Measurements from ENCODE around the gene JAZF1. TPM values are rescaled to one million over a fixed set of nuclear protein-coding genes. Genes with fewer than 3 reads are reported as not detected.

The JAZF1 gene
- total RNA-seq, 4 donors from 2014 or later: 29.3 to 33.8 (median 30.1) TPM

DNA sequence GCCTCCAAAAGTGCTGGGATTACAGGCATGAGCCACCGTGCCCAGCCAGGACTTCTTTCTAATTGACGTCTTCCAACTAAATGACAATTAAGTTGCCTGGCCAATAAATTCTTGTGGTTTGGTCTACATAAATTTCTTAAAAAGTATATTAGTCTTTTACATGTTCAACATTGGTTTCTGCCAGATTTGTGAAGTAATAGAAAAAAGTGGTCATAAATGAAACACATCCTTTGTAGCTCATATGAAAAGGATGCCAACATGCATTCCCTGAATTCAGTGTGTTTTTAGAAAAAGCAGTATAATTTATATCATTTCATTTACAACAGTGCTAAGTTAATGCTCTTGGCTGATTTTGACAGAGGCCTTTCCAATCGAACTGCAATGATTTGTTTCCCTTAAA, 225.6 kb downstream of the JAZF1 start:
- no peaks in the 10 kb centered on the region for H3K27me3 ChIP-seq
- TF ChIP-seq, protein P1, sequence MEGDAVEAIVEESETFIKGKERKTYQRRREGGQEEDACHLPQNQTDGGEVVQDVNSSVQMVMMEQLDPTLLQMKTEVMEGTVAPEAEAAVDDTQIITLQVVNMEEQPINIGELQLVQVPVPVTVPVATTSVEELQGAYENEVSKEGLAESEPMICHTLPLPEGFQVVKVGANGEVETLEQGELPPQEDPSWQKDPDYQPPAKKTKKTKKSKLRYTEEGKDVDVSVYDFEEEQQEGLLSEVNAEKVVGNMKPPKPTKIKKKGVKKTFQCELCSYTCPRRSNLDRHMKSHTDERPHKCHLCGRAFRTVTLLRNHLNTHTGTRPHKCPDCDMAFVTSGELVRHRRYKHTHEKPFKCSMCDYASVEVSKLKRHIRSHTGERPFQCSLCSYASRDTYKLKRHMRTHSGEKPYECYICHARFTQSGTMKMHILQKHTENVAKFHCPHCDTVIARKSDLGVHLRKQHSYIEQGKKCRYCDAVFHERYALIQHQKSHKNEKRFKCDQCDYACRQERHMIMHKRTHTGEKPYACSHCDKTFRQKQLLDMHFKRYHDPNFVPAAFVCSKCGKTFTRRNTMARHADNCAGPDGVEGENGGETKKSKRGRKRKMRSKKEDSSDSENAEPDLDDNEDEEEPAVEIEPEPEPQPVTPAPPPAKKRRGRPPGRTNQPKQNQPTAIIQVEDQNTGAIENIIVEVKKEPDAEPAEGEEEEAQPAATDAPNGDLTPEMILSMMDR (IDR thresholded peaks at IDR 0.05): no peak
- H3K27ac ChIP-seq (replicated peaks in 1 of 4): no peak overlapping the region
- intact Hi-C loops (cut with DNase I): no loop called here
- WGBS: 95% methylated on average over 3 of the region's 3 CpGs
- peaks cover 0 to 5% (median 2%) of the 10 kb centered on the region in 4 donors for H3K4me1 ChIP-seq
- H3K36me3 ChIP-seq: no peaks in the 10 kb centered on the region
- H3K4me3 ChIP-seq: no peak overlapping the region
- DNase-seq (ENCODE audit: extremely low spot score): no peak
- no peaks in the 10 kb centered on the region for H3K9me3 ChIP-seq

DNA sequence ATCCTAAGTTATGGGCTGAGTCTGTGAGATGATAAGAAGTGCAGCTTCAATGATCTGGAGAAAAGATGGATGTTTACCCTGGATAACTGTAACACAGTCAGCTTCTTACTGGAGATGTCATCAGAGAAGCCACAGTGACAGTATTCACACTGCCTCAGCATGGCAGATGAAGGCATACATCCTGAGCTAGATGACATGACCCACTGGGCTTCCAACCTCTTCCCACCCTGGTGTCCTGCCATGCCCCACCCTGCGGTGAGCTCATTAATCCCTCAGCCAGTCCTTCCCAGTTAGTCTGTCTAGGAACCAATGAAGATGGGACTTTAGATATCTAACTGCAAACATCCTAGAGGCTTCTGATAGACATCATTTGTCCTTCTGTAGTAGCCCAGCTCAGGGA, 226.8 kb downstream of the JAZF1 start:
- Histone ChIP-seq H3K27me3 (no peaks in the 10 kb centered on the region), H3K9me3 (no peaks in the 10 kb centered on the region), H3K27ac (replicated peaks in 1 of 4) (no peak overlapping the region), H3K36me3 (no peaks in the 10 kb centered on the region), H3K4me1 (peaks cover 0 to 12% (median 5%) of the 10 kb centered on the region in 4 donors), H3K4me3 (no peak overlapping the region)
- intact Hi-C loops (cut with DNase I): no loop called here
- WGBS: 100% methylated on average over 1 of the region's 1 CpG
- TF ChIP-seq EP300 (IDR thresholded peaks at IDR 0.05) (no peak), POLR2A (IDR thresholded peaks at IDR 0.05; ENCODE audit: low read depth) (no peak), POLR2AphosphoS5 (IDR thresholded peaks at IDR 0.05) (no peak)
- TF ChIP-seq, protein P1 (IDR thresholded peaks at IDR 0.05): no peak
- DNase-seq (ENCODE audit: extremely low spot score): peak; percentile 70

DNA sequence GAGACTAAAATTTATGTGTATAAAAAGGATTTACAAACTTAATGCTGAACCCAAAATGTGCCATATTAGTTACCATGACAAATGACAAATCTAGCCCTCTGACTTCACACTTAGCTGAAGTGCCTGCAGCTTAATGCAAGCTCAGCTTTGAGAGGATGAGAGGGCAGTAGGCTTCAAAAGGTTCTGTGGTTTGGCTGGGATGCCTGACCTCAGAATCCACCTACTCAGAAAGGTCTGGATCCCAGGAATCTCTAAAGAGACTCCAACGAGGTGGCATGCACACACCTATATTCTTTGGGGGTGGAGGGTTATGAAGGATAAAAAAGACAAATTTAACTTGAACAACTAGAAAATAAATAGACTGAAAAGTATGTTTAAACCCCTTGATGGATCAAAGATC, 227.2 kb downstream of the JAZF1 start:
- H3K36me3 ChIP-seq: no peaks in the 10 kb centered on the region
- intact Hi-C loops (cut with DNase I): no loop called here
- no peaks in the 10 kb centered on the region for H3K9me3 ChIP-seq
- no peak overlapping the region for H3K4me3 ChIP-seq
- WGBS: 84% methylated on average over 1 of the region's 1 CpG
- H3K4me1 ChIP-seq: peaks cover 0 to 16% (median 9%) of the 10 kb centered on the region in 4 donors
- H3K27me3 ChIP-seq: no peaks in the 10 kb centered on the region
- peak; percentile 60 for DNase-seq (ENCODE audit: extremely low spot score)
- no peak overlapping the region for H3K27ac ChIP-seq (replicated peaks in 1 of 4)
- no peak for TF ChIP-seq EP300 (IDR thresholded peaks at IDR 0.05)
- TF ChIP-seq POLR2A (IDR thresholded peaks at IDR 0.05; ENCODE audit: low read depth): no peak
- TF ChIP-seq POLR2AphosphoS5 (IDR thresholded peaks at IDR 0.05): no peak
- TF ChIP-seq, protein P1 (IDR thresholded peaks at IDR 0.05): no peak

DNA sequence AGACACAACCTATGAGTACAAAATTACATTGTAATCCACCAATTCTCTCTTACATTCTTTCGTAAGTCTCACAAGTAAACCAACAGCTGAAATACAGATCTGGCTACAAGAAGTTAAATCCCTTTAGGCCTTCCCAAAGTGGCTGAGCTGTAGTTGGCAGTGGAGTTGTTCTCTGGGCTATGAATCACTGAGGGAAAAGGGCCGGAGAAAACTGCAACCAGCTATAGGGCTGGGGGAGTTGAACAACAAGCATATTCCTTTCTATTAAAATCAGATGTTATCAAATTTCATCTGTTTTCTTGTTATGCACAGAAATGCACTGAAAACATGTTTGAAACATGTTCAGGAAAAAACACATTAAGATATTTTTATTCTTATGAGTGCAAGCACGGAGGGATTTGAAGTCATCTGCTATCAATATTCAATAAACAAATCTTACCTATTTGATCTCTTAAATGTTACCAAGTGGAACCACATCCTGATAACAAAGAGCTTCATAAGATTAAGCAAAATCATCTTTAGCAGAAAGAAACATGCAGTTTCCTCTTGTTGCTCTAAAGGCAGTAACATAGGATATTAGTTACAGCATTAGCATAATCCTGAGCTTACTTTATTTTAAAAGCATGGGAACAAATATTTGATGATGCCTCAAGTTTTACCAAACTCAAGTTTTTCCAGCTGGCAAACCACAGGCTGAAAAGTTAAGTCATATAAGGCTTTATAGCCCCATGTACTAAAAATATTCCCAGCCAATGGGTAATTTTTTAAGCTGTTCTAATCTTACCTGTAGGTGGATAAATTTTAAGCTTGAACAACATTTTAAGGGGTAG, 227.9 kb downstream of the JAZF1 start:
- intact Hi-C loops (cut with DNase I): no loop called here
- DNase-seq (ENCODE audit: extremely low spot score): peak; percentile 53
- no peak overlapping the region for H3K27ac ChIP-seq (replicated peaks in 1 of 4)
- WGBS: 74% methylated on average over 3 of the region's 3 CpGs
- no peak overlapping the region for H3K4me3 ChIP-seq
- TF ChIP-seq POLR2AphosphoS5 (IDR thresholded peaks at IDR 0.05) (no peak), POLR2A (IDR thresholded peaks at IDR 0.05; ENCODE audit: low read depth) (no peak), EP300 (IDR thresholded peaks at IDR 0.05) (no peak)
- TF ChIP-seq, protein P1 (IDR thresholded peaks at IDR 0.05): no peak
- H3K36me3 ChIP-seq: no peaks in the 10 kb centered on the region
- no peaks in the 10 kb centered on the region for H3K27me3 ChIP-seq
- H3K9me3 ChIP-seq: no peaks in the 10 kb centered on the region
- peaks cover 0 to 23% (median 16%) of the 10 kb centered on the region in 4 donors for H3K4me1 ChIP-seq
